Mucosa of gallbladder (tissue), 1 donor: ENCODE data around the gene ADAM19. TPM values are rescaled to one million over a fixed set of nuclear protein-coding genes. Genes with fewer than 3 reads are reported as not detected.

Experiments
- DNase-seq: peaks from one replicate; pipeline ENCODE4 v3.0.0-alpha.2; 2020; ENCODE audit warnings: low spot score
- total RNA-seq: library from RNA; stranded (reverse); gene quantifications from one replicate; pipeline ENCODE4 v1.2.1, GENCODE V29; 2021
- donor health status: DM: no; HTN: no; CAD: no.

Gene ADAM19
- total RNA-seq, 1 donor from 2014 or later = 22.1 TPM

GRCh38 chr5:157543825-157544622 lies 31.6 kb downstream of the ADAM19 start:
- no peak for DNase-seq

GRCh38 chr5:157542282-157543000 lies 33.1 kb downstream of the ADAM19 start:
- no peak for DNase-seq

- no peak for DNase-seq
Observed at GRCh38 chr5:157541447-157542118, 34.0 kb downstream of the ADAM19 start.

DNA sequence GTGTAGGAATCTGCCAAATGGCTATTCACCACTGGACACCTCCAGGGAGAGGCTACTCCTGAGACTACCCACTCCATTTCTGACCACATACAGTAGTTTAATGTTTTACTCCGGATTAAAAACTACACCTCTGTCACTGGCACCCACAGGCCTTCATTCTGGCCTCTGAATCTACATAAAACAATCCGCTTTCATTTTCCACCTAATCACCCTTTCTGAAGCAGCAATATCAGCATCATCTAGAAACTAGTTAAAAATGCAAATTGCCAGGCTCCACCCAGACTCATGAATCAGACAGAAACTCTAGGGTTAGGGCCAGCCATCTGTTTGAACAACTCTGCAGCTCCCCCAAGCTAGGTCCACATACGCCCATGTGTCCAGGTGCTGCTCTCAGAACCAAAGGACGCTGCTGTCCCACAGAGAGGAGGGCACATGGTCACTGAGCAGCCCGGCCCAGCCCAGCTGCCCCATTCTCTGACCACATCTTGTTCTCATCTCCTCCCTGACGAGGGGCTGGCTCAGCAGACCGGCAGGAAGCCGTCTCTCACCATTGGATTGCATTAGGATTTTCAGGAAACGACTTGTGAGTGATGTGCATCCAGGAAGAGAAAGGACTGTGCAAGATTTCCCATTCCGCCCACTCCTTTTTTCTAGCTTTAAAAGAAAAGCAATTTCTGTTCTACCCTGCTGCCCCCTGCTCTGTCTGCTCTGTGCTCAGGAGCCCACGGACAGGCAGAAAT lies 34.7 kb downstream of the ADAM19 start:
- no peak for DNase-seq

- no peak for DNase-seq
Observed at GRCh38 chr5:157540124-157540523, 35.5 kb downstream of the ADAM19 start.

GRCh38 chr5:157539503-157540022 lies 36.0 kb downstream of the ADAM19 start:
- no peak for DNase-seq

DNA sequence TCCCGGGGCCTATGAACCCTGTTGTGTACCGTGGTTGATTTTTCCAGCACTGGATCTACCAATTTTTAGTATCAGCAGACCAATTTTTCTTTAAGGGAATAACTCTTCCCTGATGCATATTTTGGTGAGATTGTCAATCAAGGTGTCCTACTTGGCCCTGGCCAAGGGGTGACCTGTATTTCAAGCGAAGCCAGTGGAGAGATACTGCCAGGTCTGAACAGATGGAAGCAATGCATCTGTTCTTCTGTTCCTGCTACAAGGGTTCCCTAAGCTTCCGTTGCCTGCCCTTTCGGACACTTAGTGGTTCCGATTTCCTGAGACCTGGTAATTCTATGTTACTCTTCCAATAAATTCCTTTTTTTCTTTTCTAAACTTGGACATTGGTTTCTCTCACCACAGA lies 37.3 kb downstream of the ADAM19 start:
- no peak for DNase-seq

DNA sequence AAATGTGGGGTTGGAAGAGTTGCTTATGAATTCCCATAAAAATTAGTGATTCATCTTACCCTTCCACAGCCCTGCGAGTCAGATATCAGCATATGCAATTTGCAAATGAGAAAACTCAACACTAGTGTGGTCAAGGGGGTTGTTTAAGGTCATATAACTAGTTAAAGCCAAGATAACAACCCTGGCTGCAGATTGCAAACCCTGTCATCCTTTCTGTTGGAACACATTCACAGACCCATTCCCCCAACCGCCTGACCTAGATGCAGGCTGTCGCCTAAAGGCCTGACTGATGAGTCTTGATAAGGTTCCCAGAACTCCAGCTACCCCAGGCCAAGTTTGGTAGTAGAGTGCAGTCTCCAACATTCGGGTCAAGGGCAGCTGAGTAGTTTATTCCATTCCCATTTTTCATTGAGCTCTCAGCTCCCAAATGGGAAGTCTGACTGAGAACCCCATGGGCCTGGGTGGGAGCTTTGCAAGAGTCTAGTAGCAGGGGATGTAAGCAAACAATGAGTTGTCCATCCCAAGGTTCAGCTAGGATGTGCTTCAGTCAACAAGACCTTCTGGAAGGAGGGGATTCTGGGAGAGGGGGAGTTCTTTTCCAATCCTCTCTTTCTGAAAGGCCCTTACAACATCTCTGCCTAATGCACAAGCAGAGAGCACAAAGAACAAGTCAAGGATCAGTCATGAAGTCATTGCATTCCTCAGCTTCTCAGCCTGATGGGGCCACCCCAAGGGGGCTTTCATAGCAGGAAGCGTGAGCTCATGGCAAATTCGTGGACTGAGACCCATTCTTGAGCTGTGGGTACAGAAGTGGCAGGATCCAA lies 40.3 kb downstream of the ADAM19 start:
- DNase-seq = no peak

DNA sequence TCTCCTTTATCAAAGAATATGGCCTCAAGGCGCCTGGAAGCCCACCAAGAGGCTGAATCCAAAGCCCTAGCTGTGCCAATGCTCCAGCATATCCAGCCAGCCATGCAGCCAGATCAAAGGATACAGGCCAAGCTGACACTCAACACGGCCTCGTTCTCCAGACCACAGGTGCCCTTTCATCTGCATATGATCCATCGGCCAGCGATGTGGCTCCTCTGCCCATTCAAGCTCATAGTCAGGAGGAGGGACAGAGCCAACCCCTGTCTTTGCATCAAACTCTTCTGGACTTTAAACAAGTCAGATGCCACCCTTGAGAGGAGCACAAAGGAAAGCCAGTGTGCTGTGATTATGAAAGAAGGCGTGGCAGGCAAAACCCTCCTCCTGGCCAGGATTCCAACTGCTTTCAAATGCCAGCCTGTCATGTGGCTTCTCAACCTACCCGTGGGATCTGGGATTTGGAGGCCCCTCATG lies 42.5 kb downstream of the ADAM19 start:
- no peak for DNase-seq

GRCh38 chr5:157532022-157532421 lies 43.6 kb downstream of the ADAM19 start:
- DNase-seq = no peak

GRCh38 chr5:157530226-157530972 lies 45.2 kb downstream of the ADAM19 start:
- no peak for DNase-seq

DNA sequence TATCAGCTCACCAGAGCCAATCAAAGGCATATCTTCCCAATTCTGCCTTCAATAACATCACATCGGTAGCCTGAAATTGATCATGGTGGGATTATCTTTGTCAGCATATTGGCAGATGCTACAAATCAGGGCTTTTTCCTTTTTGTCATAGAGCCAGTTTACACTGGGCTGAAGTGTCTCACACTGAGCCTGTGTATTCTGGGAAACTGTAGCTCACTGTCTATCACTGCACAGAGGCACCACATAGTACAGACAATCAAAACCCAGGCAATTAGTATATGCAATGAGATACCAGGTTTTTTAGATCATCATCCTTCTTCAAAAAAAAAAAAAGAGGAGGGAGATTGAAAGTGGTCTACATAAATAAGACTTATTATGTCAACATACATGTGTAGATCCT lies 46.6 kb downstream of the ADAM19 start:
- no peak for DNase-seq

GRCh38 chr5:157528036-157528632 lies 47.4 kb downstream of the ADAM19 start:
- DNase-seq = no peak

GRCh38 chr5:157524887-157525286 lies 50.7 kb downstream of the ADAM19 start:
- no peak for DNase-seq

DNA sequence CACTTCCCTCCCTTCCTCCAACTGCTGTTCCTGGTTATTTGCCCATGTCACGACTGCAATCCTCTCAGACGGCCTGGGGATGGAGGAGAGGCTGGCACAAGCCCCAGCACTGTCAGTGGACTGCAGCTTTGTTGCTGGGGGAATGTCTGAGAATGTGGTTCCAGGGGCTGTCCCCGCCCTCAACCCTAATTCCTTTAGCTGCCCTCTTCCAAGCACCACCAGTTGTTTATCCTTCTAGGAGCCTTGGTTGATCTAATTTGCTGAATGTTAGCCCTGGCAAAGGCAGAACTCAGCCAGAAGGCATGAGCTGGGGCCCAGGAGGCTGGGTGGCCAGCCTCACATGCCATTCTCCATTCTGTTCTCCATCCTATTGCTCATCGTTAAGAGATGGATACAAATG lies 51.6 kb downstream of the ADAM19 start:
- peak; percentile 33 for DNase-seq

DNA sequence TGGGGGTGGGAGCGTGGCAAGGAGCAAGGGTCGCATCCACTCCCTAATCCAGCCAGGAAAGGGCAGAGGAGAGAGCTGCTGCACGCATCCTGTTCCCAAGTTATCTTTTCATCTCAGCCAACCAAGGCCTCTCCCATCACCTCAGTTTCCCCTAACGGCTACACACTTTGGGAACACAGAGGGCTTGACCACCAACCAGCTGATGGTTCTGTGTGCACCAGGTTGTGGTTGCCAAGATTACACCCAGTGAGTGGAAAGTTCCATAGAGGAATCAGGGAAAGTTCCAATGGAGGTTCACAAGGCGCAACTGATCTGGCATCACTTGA lies 53.9 kb downstream of the ADAM19 start:
- DNase-seq = no peak

DNA sequence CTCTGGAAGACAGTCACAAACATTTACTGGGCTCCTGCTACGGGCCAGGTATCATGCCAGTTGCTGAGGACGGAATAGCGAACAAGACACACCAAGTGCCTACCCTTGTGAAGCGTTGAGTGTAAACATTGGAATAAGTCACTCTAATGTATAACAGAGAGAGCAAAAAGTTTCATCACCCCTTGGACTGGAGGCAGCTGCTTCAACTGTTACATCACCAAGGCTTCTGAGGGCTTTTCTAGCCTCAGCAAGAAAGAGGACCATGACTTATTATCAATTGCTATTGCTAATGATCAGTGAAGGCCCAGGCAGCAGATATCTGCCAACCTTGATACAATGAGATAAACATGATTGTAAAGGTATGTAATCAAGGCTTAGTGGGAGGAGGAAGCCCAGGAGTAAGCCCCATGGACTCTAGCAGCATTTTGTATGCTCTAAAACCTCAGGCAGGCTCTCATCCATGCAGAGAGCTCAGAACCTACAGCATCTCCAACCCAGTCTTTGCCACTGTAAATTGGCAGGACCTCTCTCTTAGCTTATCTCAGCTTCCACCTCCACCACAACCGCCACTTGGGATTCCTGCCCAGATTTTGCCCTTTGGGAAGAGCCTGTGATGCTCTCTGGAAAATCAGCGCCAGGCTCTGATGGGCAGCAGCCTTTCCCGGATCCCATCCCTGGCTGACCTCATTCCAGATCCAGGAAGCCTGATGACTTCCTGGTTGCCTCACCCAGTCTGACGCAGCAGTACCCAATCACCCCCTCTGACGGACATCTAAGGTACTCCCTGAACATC lies 54.5 kb downstream of the ADAM19 start:
- DNase-seq = no peak

GRCh38 chr5:157519579-157520253 lies 55.9 kb downstream of the ADAM19 start:
- DNase-seq = no peak
